K562 (cell line): Measurements from ENCODE around the gene RRP7A. TPM values are rescaled to one million over a fixed set of nuclear protein-coding genes. Genes with fewer than 3 reads are reported as not detected.

Experiments used
- DMBX1 ChIP-seq: fragments of 250-450 bp; sonication (Bioruptor Pico); IDR thresholded peaks from 2 replicates; pipeline ENCODE4 v1.8.0; 2022; ENCODE audit warnings: inconsistent platforms, mild to moderate bottlenecking, moderate library complexity, borderline replicate concordance
- IFI16 ChIP-seq: fragments of 250-450 bp; sonication (Bioruptor Pico); IDR thresholded peaks from 2 replicates; pipeline ENCODE4 v2.1.2; 2022; ENCODE audit warnings: mild to moderate bottlenecking, inconsistent platforms
- L3MBTL2 ChIP-seq: fragments of 450-650 bp; IDR thresholded peaks from 2 replicates; pipeline ENCODE4 v1.6.1; 2016; ENCODE audit warnings: mild to moderate bottlenecking, moderate library complexity
- MAX ChIP-seq: sonication (generic); formaldehyde crosslinking; IDR thresholded peaks from 2 replicates; pipeline ENCODE4 v1.9.0; 2022; ENCODE audit warnings: mild to moderate bottlenecking, missing genetic modification reagents
- MAZ ChIP-seq, 2 experiments: fragments of 450-650 bp in 1 of 2; sonication (generic) in 1 of 2; formaldehyde crosslinking; IDR thresholded peaks in 1 of 2; conservative IDR thresholded peaks in 1 of 2; 2 replicates each; pipeline versions ENCODE4 v1.4.0 to v1.5.0; 2020; ENCODE audit warnings: mild to moderate bottlenecking in 1 of 2, missing genetic modification reagents in 1 of 2
- MGA ChIP-seq: fragments of 450-650 bp; IDR thresholded peaks from 2 replicates; pipeline ENCODE4 v1.6.1; 2016; ENCODE audit warnings: mild to moderate bottlenecking, moderate library complexity
- MTA3 ChIP-seq: fragments of 450-650 bp; formaldehyde crosslinking; IDR thresholded peaks from 2 replicates; pipeline ENCODE4 v1.6.1; 2017; ENCODE audit warnings: mild to moderate bottlenecking, borderline replicate concordance
- NFRKB ChIP-seq: fragments of 450-650 bp; IDR thresholded peaks from 2 replicates; pipeline ENCODE4 v1.6.1; 2016; ENCODE audit warnings: low read depth
- OTX1 ChIP-seq: fragments of 450-650 bp; formaldehyde crosslinking; IDR thresholded peaks from 2 replicates; pipeline ENCODE4 v1.4.0; 2022; ENCODE audit warnings: mild to moderate bottlenecking
- POLR2AphosphoS5 ChIP-seq: IDR thresholded peaks from 2 replicates; pipeline ENCODE4 v1.6.1; 2011; ENCODE audit warnings: mild to moderate bottlenecking, low read depth, low read length, moderate library complexity; ENCODE audit not compliant: control insufficient read depth, insufficient read depth
- PRMT5 ChIP-seq: sonication (generic); formaldehyde crosslinking; IDR thresholded peaks from 2 replicates; pipeline ENCODE4 v1.5.0; 2020; ENCODE audit warnings: missing genetic modification reagents
- SMARCE1 ChIP-seq: fragments of 450-650 bp; IDR thresholded peaks from 2 replicates; pipeline ENCODE4 v1.7.1; 2016; ENCODE audit warnings: mild to moderate bottlenecking
- TGIF2 ChIP-seq: sonication (generic); formaldehyde crosslinking; IDR thresholded peaks from 2 replicates; pipeline ENCODE4 v1.8.1; 2022; ENCODE audit warnings: mild to moderate bottlenecking, missing genetic modification reagents, moderate library complexity
- ZBTB9 ChIP-seq: fragments of 450-650 bp; formaldehyde crosslinking; IDR thresholded peaks from 2 replicates; pipeline ENCODE4 v1.4.0; 2020; ENCODE audit warnings: mild to moderate bottlenecking, moderate library complexity
- ZNF778 ChIP-seq: fragments of 450-650 bp; formaldehyde crosslinking; IDR thresholded peaks from 2 replicates; pipeline ENCODE4 v1.4.0; 2020; ENCODE audit warnings: mild to moderate bottlenecking, moderate library complexity
- polyA plus RNA-seq, 8 experiments: library from polyadenylated mRNA; depleted of rRNA in 4 of 8; stranded (reverse) in 5 of 8; unstranded in 3 of 8; fragments of >200 nt; fragmentation: Nextera tagmentation in 2 of 8; fragmentation: Illumina TruSeq in 1 of 8; extraction: Ambion mirVana in 2 of 8; extraction: Trizol in 1 of 8; gene quantifications; 2 replicates each; pipeline versions ENCODE4 v1.2.1 to v1.2.3, GENCODE V29; 2011 to 2014; ENCODE audit warnings: inconsistent platforms in 1 of 8, missing spikeins in 1 of 8
- total RNA-seq, 7 experiments: library from RNA; depleted of rRNA in 6 of 7; stranded (reverse); fragments of >200 nt in 6 of 7; fragmentation: Illumina TruSeq in 2 of 7; extraction: Trizol in 2 of 7; gene quantifications; 2 replicates each; pipeline versions ENCODE4 v1.2.1 to v1.2.3, GENCODE V29; 2011 to 2021; ENCODE audit warnings: low replicate concordance in 1 of 7

The RRP7A gene
- total and polyA plus RNA-seq, 9 of the 15 experiments (the other 6 are each of a cell fraction or from before 2014, with no cell fraction given) = 3.4 to 74.1 (median 40.3) TPM

GRCh38 chr22:42500161-42500835 lies 19.3 kb downstream of the RRP7A start (continued):
- TF ChIP-seq MGA (peak; percentile 72), NFRKB (no peak), TGIF2 (CRISPR knock-in tag) (no peak), MTA3 (peak; percentile 67; the same call in 1 of the 2 replicates), MAX (CRISPR knock-in tag) (peak; percentile 54), ZNF778 (CRISPR knock-in tag) (no peak), ZBTB9 (CRISPR knock-in tag) (peak; percentile 60), OTX1 (no peak), DMBX1 (CRISPR knock-in tag) (no peak), SMARCE1 (0 out of 2 replicates have a peak, but pooled peaks have one; percentile 17), POLR2AphosphoS5 (peak; percentile 56; the same call in 1 of the 2 replicates), PRMT5 (CRISPR knock-in tag) (no peak), L3MBTL2 (peak; percentile 79), MAZ (CRISPR knock-in tag; conservative IDR thresholded peaks at IDR 0.05 in 1 of 2, IDR thresholded peaks at IDR 0.05 in 1 of 2) (peak in 1 of 2 experiments; percentile 25; a peak in 1 of 4 replicates), IFI16 (CRISPR knock-in tag) (no peak)
